ENCODE measurements around the gene CGGBP1.
"Not testable (repeated sequence)": the region's sequence is repeated elsewhere in the genome, so short reads cannot be mapped to it uniquely, and the experiment has no call there.

The CGGBP1 gene

GRCh38 chr3:88034491-88035275 is 24.1 kb downstream of the CGGBP1 start:
- ATAC-seq: no peak

- ATAC-seq: no peak
These were observed 25.0 kb downstream of the CGGBP1 start for GRCh38 chr3:88033808-88034207.

- ATAC-seq: no peak
These were observed 25.7 kb downstream of the CGGBP1 start for GRCh38 chr3:88033079-88033478.

- ATAC-seq: no peak
These were observed 26.6 kb downstream of the CGGBP1 start for GRCh38 chr3:88032245-88032644.

- peak; percentile 89 to 91 for ATAC-seq
These were observed 27.1 kb downstream of the CGGBP1 start for GRCh38 chr3:88031642-88032077.

GRCh38 chr3:88030210-88030609 is 28.6 kb downstream of the CGGBP1 start:
- ATAC-seq: no peak

GRCh38 chr3:88028876-88029275 is 29.9 kb downstream of the CGGBP1 start:
- no peak for ATAC-seq

GRCh38 chr3:88025001-88025552 is 33.7 kb downstream of the CGGBP1 start:
- no peak for ATAC-seq

- ATAC-seq: no peak
These were observed 39.8 kb downstream of the CGGBP1 start for GRCh38 chr3:88019024-88019423.

- not testable (repeated sequence) for ATAC-seq
These were observed 43.1 kb downstream of the CGGBP1 start for GRCh38 chr3:88015656-88016055.

- ATAC-seq: no peak
These were observed 45.2 kb downstream of the CGGBP1 start for GRCh38 chr3:88013592-88013991.

- no peak for ATAC-seq
These were observed 48.0 kb downstream of the CGGBP1 start for GRCh38 chr3:88010810-88011209.

- no peak for ATAC-seq
These were observed 49.7 kb downstream of the CGGBP1 start for GRCh38 chr3:88009066-88009465.

GRCh38 chr3:88005066-88005465 is 53.7 kb downstream of the CGGBP1 start:
- no peak for ATAC-seq

GRCh38 chr3:88003115-88003755 is 55.6 kb downstream of the CGGBP1 start:
- no peak for ATAC-seq

GRCh38 chr3:88002448-88002847 is 56.4 kb downstream of the CGGBP1 start:
- ATAC-seq: no peak
